ENCODE data around the gene MPG.

DNA sequence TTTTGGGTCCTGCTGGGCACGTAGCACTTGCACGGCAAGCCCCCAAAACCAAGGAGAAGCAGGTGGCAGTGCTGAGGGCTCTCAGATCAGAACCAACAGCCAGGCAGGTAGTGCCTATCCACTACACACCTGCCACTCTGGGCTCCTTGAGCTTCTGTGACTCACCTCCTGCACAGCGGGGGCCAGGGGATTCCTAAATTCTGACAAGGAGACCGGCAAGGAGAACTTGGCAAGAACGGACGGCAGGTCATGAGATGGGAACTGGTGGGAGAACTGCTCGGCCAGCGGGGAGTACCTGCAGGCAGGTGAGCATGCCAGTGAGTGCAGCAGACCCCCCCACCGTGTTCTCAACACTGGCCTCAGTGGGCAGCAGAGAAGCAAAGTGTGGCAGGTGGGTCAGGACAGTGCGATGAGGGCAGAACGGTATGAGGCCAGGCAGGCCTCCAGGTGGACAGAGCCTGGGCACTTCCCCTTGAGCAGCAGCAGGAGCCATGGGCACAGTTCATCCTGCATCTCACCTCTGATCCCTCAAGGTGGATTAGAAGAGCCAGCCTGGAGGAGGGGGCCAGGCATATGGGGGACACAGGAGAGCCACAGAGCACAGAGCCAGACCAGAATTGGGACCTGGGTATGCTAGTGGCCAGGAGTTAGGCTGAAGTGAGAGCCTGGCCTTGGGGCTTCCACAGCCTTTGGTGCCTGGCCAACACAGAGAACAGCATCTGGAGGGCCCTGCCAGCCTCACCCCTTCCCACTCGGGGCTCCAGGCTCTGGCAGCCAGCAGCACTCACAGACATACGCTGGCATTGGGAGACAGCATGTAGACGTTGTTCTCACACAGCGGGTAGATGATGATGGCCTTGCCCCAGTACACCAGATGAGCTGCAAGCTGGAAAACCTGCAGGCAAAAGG lies 14.7 kb downstream of the MPG start:
- no peak for TF ChIP-seq EZH2 (IDR thresholded peaks at IDR 0.05; ENCODE audit: insufficient read depth, low read length)
- TF ChIP-seq, protein P1, sequence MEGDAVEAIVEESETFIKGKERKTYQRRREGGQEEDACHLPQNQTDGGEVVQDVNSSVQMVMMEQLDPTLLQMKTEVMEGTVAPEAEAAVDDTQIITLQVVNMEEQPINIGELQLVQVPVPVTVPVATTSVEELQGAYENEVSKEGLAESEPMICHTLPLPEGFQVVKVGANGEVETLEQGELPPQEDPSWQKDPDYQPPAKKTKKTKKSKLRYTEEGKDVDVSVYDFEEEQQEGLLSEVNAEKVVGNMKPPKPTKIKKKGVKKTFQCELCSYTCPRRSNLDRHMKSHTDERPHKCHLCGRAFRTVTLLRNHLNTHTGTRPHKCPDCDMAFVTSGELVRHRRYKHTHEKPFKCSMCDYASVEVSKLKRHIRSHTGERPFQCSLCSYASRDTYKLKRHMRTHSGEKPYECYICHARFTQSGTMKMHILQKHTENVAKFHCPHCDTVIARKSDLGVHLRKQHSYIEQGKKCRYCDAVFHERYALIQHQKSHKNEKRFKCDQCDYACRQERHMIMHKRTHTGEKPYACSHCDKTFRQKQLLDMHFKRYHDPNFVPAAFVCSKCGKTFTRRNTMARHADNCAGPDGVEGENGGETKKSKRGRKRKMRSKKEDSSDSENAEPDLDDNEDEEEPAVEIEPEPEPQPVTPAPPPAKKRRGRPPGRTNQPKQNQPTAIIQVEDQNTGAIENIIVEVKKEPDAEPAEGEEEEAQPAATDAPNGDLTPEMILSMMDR (IDR thresholded peaks at IDR 0.05; ENCODE audit: insufficient read depth, low read depth, low read length) = no peak
